Mammary epithelial cell (primary cell): Measurements from ENCODE around the gene PHLDB3.

Experiments used
- EZH2 ChIP-seq: IDR thresholded peaks from 2 replicates; pipeline ENCODE4 v1.6.1; 2012; ENCODE audit warnings: low read length, inconsistent platforms, borderline replicate concordance
- TF ChIP-seq, protein P1 (sequence below), 2 donors: IDR thresholded peaks in 1 of 2; conservative IDR thresholded peaks in 1 of 2; 2 replicates each; pipeline ENCODE4 v1.5.1; 2011 to 2012; ENCODE audit warnings: inconsistent platforms in 2 of 2, low read length in 2 of 2, mild to moderate bottlenecking in 2 of 2, control low read depth in 1 of 2, low read depth in 1 of 2; ENCODE audit not compliant: insufficient read depth in 1 of 2; ENCODE audit errors: extremely low read depth in 1 of 2

DNA sequence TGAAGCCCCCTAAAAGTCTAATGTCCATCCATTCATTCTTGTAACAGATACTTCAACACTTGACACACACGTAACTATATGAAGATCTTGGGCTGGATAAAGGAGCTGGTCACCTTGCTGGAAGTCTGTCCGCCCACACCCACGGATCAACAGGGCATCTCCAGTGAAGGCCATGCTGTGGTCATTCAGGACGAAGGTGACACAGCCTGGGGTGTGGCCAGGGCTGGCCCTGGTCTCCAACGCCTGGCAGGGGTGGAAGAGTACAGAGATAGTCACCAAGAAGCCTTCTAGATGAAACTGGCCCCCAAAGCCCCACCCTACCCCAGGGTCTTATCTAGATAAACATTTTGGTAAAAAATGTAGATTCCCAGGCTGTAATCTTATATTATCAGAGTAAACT, 6.8 kb upstream of the PHLDB3 start:
- TF ChIP-seq, protein P1, sequence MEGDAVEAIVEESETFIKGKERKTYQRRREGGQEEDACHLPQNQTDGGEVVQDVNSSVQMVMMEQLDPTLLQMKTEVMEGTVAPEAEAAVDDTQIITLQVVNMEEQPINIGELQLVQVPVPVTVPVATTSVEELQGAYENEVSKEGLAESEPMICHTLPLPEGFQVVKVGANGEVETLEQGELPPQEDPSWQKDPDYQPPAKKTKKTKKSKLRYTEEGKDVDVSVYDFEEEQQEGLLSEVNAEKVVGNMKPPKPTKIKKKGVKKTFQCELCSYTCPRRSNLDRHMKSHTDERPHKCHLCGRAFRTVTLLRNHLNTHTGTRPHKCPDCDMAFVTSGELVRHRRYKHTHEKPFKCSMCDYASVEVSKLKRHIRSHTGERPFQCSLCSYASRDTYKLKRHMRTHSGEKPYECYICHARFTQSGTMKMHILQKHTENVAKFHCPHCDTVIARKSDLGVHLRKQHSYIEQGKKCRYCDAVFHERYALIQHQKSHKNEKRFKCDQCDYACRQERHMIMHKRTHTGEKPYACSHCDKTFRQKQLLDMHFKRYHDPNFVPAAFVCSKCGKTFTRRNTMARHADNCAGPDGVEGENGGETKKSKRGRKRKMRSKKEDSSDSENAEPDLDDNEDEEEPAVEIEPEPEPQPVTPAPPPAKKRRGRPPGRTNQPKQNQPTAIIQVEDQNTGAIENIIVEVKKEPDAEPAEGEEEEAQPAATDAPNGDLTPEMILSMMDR (conservative IDR thresholded peaks at IDR 0.05 in 1 of 2, IDR thresholded peaks at IDR 0.05 in 1 of 2; ENCODE audit: extremely low read depth in 1 of 2, insufficient read depth in 1 of 2, low read depth in 1 of 2, low read length in 2 of 2) = no peak
- no peak for TF ChIP-seq EZH2
